Progenitor cell of endocrine pancreas (in vitro differentiated cells): Measurements from ENCODE around the gene RHBDD2. TPM values are rescaled to one million over a fixed set of nuclear protein-coding genes. Genes with fewer than 3 reads are reported as not detected.

Source experiments
- DNase-seq: peaks from one replicate; pipeline ENCODE4 v3.0.0; 2021; ENCODE audit warnings: low spot score; ENCODE audit not compliant: unreplicated experiment
- H3K27ac Mint-ChIP-seq: 2 replicates; pipeline ENCODE4 v1.8.0; 2021; ENCODE audit warnings: mild to moderate bottlenecking, moderate library complexity, mixed read lengths
- H3K27me3 Mint-ChIP-seq: 2 replicates; pipeline ENCODE4 v1.8.0; 2021; ENCODE audit warnings: mixed read lengths
- H3K36me3 Mint-ChIP-seq: 2 replicates; pipeline ENCODE4 v1.8.0; 2022; ENCODE audit warnings: mixed read lengths; ENCODE audit not compliant: insufficient read depth
- H3K4me1 Mint-ChIP-seq: 2 replicates; pipeline ENCODE4 v1.8.0; 2021; ENCODE audit warnings: low read depth, mixed read lengths
- H3K4me3 Mint-ChIP-seq: 2 replicates; pipeline ENCODE4 v1.8.0; 2021; ENCODE audit warnings: low read depth, mild to moderate bottlenecking, moderate library complexity, mixed read lengths
- H3K9me3 Mint-ChIP-seq: 2 replicates; pipeline ENCODE4 v1.8.0; 2021; ENCODE audit warnings: low read depth, mixed read lengths
- CTCF ChIP-seq: fragments of 200-600 bp; sonication (generic); IDR thresholded peaks from one replicate; pipeline ENCODE4 v1.5.0; 2021; ENCODE audit warnings: antibody characterized with exemption, mild to moderate bottlenecking; ENCODE audit not compliant: unreplicated experiment
- total RNA-seq: library from RNA; stranded (reverse); gene quantifications from 2 replicates; pipeline ENCODE4 v1.2.1, GENCODE V29; 2021

RHBDD2 gene
- total RNA-seq, 1 donor from 2014 or later, result 62.9 TPM

DNA sequence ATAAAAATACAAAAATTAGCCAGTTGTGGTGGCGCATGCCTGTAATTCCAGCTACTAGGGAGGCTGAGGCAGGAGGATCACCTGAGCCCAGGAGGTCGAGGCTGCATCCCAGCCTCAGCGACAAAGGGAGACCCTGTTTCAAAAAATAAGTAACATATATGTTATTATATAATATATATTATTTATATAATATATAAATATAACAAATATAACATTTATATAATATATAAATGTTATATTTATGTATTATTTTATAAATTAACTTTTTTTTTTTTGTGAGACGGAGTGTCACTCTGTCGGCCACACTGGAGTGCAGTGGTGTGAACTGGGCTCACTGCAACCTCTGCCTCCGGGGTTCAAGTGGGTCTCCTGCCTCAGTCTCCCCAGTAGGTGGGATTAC is 34.6 kb downstream of the RHBDD2 start:
- no peak for TF ChIP-seq CTCF
- DNase-seq, result no peak
- Mint-ChIP-seq H3K27ac (no peak overlapping the region), H3K4me3 (no peak overlapping the region), H3K27me3 (no peaks in the 10 kb centered on the region), H3K4me1 (peaks cover 8% of the 10 kb centered on the region), H3K9me3 (no peaks in the 10 kb centered on the region), H3K36me3 (no peaks in the 10 kb centered on the region)

DNA sequence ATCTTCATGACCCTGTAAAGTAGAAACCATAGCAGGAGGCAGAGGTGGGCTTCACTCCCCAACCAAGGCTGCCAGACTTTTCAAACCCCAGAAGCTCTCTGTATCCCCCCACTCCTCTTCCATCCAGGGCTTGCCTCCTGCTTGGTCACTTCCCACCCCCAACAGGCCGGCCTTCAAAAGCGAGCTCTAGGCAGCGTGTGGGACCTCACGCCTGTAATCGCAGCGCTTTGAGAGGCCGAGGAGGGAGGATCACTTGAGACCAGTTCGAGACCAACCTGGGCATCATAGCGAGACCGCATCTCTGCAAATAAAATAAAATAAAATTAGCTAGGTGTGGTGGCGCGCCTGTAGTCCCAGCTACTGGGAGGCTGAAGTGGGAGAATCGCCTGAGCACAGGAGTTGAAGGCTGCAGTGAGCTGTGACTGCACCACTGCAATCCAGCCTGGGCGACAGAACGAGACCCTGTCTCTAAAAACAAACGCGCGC is 35.4 kb downstream of the RHBDD2 start:
- no peak for TF ChIP-seq CTCF
- Mint-ChIP-seq H3K9me3 (no peaks in the 10 kb centered on the region), H3K4me1 (peaks cover 8% of the 10 kb centered on the region), H3K27me3 (no peaks in the 10 kb centered on the region), H3K4me3 (peak overlapping the region; percentile 87), H3K36me3 (no peaks in the 10 kb centered on the region), H3K27ac (peak overlapping the region; percentile 96)
- DNase-seq, result no peak

DNA sequence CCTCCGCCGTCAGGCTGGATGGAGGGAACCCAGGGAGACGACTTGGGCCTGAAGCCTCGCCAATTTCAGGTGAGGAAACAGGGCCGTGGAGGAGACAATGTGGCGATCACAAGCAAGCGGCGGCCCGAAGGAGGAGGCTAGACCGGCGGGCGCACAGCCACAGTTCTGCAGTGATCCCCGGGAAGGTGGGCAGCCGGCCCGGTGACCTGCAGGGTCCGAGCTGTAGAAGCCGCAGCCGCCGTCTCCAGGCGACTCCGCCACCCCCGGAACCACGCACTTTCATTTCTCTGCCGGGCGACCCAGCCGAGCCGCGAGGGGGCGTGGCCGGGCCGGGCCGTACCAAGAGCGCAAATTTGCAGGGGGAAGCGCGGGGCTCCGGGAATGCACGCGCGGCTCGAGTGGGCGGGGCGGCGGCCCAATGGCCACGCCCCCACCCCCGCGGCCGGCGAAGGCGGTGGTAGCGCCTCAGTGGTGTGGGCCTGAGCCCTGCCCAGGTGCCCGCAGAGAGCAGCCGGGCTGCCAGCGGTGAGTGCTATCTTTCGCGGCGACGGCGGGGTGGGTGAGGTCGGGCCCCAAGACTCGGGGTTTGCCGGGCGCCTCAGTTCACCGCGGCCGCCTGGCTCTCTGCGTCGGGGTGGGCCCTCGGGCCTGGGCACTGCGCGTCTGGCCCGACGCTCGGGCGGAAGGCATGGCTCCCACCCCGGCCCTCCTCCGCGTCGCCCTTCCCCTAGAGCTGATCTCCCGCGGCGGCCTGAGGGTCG is 36.0 kb downstream of the RHBDD2 start, which contains the start of gene POR:
Gene POR (plus strand): TSS at position 501 of the 761 bp plus-strand sequence. CDS start 38,847 bp downstream, outside the sequence.
- H3K27ac Mint-ChIP-seq, result peak within 1 kb of the TSS; percentile 96
- H3K9me3 Mint-ChIP-seq, result no peaks in the 10 kb centered on the region
- peaks cover 10% of the 10 kb centered on the region for H3K4me1 Mint-ChIP-seq
- no peaks in the 10 kb centered on the region for H3K36me3 Mint-ChIP-seq
- no peaks in the 10 kb centered on the region for H3K27me3 Mint-ChIP-seq
- TF ChIP-seq CTCF, result no peak
- H3K4me3 Mint-ChIP-seq, result peak within 1 kb of the TSS; percentile 87
- DNase-seq, result peak; percentile 97

DNA sequence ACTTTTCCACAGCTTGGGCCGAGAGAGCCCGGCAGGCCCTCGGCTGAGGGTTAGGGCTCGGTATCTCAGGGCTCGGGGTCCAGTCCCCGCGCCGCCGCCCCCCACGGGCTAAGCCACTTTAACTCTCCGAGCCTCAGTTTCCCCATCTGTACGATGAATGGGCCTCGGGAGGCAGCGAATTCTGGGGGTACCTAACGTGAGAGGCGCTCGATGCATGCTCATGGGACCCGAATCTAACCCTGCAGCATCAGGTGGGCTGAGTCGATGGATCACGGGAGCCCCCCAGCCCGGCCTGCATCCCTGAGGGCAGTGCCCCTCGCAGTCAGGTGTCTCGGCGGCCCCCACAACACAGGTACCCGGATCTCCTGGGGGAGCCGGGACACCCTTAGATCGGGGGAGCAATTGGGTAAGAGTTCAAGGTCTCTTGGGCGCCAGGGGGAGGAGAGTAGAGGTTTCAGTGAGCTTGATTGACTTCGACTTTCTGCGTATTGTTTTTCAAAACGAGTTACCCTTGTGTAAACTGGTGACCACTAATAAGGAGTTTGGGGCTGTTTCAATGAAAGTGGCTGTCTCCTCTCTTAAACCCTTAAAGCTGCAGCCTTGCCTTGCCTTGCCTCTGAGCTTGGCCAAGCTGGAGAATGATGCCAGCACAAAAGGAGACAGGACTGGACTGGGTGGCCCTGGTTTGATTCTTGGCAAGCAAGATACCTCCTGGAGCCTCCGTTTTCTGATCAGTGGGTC is 36.8 kb downstream of the RHBDD2 start:
- DNase-seq, result no peak
- Mint-ChIP-seq H3K27me3 (no peaks in the 10 kb centered on the region), H3K27ac (peak overlapping the region; percentile 91), H3K4me3 (peak overlapping the region; percentile 87), H3K4me1 (peaks cover 10% of the 10 kb centered on the region), H3K9me3 (no peaks in the 10 kb centered on the region), H3K36me3 (no peaks in the 10 kb centered on the region)
- TF ChIP-seq CTCF, result no peak

DNA sequence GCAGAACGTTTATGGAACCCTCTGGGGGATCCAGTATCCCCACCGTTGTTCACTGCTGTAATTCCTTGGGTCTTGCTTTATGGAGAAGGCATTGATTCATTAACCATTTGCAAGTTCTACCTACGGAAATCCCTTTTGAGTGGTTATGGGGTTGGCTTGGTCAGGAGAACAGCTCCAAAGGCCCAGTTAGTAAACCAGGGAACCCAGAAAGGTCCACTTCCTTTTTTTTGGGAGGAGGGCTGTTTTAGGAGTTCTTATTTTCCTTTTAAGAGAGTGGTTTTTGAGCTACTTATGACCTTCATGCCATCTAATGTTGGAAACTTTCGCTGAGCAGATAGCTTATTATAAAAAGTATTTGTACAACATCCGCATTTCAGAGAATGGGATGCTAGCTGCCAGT is 37.4 kb downstream of the RHBDD2 start:
- Mint-ChIP-seq H3K4me1 (peaks cover 10% of the 10 kb centered on the region), H3K4me3 (peak overlapping the region; percentile 87), H3K9me3 (no peaks in the 10 kb centered on the region), H3K36me3 (no peaks in the 10 kb centered on the region), H3K27ac (no peak overlapping the region), H3K27me3 (no peaks in the 10 kb centered on the region)
- no peak for TF ChIP-seq CTCF
- DNase-seq, result no peak
